DMS53 treated with DMSO at 0.1 percent for 48 hours (cell line): ENCODE results near the gene TIMM10.

Experiments used
- DNase-seq: peaks from one replicate; lab custom pipeline; 2025; ENCODE audit not compliant: unreplicated experiment; lab: John Stamatoyannopoulos, UW

TIMM10 gene

DNA sequence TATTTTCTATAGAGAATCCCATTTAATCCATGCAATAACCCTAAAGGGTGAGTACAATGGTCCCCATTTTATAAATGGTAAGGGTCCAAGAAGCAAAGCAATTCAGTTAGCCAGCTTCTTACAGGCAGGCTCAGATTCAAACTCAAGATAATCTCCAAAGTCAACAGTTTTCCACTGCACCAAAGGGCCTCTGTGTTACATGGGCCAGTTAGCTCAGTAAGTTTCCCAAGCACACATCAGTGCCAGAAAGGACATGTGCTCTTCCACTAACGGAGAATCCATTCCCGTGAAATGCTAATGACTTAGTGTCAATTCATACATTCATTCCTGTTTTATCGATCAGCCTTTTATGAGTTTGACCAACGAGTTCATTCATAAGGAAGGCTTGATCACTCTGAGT, 26.0 kb downstream of the TIMM10 start:
- no peak for DNase-seq

- no peak for DNase-seq
These were observed 27.7 kb downstream of the TIMM10 start for GRCh38 chr11:57502870-57503269.

DNA sequence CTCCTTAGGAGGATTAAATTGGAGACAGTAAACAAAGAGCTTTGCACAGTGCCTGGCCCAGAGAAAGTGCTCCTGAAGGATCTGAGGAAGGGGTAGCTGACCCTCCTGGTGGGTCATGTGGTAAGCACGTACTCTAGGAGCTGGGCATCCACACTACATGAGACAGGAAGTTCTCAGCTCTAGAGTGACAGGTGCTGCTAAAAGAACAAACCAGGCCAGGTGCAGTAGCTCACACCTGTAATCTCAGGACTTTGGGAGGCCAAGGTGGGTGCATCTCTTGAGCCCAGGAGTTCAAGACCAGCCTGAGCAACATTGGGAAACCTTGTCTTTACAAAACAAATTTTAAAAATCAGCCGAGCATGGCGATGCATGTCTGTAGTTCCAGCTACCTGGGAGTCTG, 28.2 kb downstream of the TIMM10 start:
- no peak for DNase-seq

GRCh38 chr11:57501953-57502352, 28.6 kb downstream of the TIMM10 start:
- DNase-seq, result no peak

- DNase-seq, result no peak
These were observed 29.6 kb downstream of the TIMM10 start for GRCh38 chr11:57500926-57501325.

- DNase-seq, result no peak
These were observed 30.0 kb downstream of the TIMM10 start for GRCh38 chr11:57500515-57500914.

DNA sequence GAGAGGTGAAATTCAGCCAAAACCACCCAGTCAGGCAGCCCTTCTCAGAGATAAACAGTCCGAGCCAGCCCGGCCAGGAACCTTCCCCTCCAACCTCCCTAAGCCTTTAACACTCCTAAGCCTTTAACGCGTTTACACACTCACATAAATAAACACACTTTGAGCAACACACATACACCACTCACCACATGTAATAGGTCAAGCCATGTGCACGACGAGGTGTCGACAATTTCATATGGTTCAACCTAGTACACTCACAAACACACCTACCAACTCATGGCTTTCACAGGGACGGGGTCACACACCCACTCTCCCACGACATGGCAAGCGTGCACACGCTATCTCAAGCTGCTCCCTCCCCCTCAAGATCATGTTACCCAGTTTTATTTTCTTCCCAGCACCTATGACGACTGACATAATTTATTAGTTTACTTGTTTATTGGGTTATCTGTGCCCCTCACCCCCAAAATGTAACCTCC, 30.5 kb downstream of the TIMM10 start:
- no peak for DNase-seq

DNA sequence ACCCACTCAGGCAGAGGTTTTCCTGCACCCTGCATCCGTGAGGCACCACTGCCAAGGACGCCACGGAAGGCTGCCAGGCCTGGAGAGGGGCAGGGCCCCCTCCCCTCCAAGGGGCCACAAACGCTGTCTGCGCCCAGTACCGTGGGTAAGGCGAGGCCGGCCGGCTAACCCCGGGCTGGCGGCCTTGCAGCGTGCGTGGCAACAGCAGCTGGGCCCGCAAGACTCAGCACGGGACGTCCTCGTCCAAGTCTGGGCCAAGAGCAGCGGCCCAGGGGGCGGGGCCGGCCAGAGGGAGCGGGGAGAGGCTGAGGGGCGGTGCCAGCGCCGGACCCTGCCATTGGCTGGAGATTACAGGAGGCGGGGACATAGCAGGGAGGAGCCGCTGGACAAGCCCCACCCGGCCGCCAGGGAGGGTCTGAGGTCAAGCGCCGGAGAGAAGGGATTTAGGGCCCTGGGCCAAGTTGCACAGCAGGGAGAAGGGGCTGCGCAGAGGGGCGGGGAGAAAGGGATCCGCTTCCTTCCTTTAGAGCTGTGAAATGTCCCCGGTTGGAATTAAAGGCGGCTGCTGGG, 31.1 kb downstream of the TIMM10 start:
- no peak for DNase-seq

DNA sequence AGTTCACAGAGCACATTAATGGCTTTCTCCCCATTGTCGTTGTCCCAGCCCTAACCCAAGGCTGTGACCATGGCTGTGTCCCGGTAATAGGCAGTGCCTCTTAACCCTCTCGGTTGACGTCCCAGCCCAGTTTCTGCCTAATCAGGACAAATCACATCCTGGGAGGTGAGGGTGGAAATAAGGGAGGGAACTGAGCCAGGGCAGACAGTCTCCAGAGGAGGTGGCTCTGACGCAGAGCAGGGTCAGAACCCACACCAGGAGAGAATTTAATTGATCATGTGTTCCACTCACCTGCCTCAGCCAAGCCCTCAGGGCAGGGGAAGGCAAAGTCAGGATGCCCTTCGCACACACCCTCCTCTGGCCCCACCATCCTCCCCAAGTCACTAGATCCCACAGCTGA, 32.0 kb downstream of the TIMM10 start:
- DNase-seq, result no peak

DNA sequence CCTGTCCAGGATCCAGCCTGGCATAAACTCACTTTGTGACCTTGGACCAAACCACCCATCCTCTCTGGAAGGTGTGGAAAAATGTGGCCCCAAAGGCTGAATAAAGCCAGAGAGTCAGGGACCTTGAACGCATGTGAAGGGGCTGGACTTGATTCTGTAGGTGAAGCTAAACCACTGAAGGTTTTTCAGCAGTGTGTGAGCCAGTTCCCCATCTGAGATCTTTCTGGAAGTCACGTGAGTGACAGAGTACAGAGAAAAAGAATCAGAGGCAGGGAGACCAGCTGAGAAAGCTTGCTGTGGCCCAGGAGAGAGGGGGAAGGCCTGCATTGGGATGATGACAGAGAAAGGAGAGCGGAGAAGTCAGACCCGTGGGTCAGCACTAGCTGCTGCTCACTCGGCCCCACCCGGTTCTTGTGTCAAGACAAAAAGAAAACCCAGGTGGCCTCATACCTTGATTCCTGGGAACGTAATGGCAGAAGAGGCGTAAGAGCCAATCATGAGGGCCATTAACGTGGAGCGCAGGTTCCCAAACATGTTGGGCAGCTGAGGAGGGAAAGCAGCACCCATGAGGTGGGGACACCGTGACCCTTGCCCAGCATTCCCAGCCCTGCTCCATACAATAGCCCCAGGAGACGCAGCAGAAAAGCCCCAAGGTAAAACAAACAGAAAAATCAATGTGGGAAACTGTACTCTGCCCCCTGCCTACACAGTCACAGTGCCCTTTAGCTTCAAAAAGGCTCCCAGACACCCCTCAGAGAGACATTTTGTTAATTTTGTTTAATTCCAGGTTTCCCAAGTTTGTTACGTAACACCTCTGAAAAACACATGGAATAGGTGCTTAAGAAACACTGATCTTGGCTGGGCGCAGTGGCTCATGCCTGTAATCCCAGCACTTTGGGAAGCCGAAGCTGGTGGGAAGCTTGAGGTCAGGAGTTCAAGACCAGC, 33.0 kb downstream of the TIMM10 start:
- no peak for DNase-seq

DNA sequence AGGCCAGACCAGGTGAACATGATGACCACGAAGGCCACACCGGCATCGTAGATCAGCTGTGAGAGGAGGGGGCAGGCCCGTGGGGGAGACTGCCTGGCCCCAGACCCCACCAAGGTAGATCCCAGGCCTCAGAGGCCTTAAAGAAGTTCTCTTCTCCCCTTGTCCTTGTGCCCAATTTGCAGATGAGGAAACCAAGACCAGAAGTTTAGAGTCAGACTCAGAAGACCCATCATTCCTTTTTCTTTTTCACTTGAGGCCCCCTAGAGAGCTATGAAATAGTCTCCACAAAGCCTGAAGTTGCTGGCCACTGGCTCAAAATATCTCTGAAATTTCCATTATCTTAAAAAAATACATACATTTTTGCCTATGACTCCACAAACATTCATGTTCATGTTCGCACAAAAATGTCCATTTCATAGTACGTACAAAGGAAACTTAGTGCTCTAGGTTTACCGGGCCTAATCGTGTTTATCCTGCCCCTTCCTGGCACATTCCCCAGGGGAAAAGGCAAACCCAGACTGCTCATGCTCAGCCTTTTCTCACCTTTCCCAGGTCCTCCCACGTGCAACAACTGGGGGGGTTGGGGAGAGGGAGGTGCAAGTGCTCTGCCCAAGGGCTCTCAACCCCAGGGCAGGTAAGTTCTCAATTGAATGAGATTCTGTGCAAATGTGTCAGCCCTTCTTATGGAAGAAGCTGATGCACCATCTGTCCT, 34.3 kb downstream of the TIMM10 start:
- no peak for DNase-seq

DNA sequence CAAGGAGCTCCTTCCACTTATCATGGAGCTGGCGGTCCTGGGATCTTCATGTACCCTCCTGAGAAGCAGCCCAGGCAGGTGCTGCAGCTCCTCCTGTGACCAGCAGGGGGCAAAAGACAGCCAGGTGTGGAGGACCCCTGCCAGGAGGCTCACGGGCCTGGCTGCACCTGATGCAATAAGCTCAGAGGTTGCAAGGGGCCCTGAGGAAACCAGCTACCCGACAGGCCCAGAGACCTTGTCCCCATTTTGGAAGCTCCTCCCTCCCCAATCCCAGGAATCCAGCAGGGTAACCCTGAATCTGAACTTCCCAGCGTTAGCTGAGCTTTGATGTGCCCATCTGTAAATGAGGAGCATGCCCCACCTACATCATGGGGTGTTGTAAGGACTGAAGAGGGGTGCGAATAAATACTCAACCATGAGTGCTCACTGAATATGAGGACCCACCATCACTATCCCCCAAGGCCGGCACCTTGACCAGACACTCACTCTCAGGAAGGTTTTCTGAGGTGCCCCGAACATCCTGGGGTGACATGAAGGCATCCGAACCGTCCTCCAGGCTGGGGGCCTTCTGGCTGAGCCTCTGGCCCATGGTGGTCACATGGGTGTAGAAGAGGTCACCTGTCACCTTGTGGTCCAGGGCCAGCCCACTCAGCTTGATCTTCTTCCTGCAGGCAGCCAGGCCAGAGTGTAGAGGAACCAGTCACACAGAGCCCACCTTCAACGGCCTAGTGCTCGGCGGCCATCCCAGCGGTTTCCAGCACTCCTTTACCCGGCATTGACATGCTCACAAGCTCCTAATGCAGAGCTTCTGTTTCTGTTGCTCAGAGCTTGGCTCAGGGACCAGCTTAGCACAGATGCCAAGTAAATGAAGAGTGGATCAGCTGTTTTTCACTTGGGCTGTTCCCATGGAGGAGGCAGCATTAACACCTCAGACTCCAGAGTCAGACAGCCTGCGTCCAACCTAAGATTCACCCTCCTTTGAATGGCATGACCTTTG, 36.7 kb downstream of the TIMM10 start:
- no peak for DNase-seq

GRCh38 chr11:57491371-57492061, 39.0 kb downstream of the TIMM10 start:
- no peak for DNase-seq

DNA sequence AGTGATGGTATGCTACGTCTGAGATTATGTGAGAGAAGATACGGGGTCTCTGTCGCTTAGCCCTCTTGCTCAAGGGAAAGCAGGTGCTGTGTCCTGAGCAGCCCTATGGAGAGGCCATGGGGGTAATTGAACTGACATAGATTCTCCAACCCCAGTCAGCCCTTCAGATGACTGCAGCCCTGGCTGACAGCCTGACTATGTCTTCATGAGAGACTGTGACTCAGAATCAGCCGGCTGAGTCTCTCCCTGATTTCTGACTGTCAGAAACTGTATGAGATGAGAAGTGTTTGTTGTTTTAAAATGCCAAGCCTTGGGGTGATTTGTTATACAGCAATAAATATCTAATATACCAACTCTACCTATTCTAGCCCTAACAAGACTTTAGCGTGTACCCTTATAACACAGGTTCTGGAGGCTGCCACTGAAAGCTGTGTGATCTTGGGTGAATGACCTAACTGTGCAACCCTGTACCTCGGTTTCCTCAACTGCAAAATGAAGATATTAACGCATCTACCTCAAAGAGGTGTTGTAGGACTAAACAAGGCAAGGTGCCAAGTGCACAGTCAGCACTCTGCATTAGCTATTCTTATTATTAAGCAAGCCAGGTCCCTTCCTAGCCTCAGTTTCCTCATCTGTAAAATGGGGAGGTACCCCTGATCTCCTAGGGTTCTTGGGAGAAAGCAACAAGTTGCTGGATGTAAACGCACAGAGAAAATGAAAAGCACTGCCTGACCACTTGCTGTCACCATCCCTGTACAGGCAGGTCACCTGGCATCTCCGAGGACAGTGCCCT, 39.9 kb downstream of the TIMM10 start:
- DNase-seq, result no peak

DNA sequence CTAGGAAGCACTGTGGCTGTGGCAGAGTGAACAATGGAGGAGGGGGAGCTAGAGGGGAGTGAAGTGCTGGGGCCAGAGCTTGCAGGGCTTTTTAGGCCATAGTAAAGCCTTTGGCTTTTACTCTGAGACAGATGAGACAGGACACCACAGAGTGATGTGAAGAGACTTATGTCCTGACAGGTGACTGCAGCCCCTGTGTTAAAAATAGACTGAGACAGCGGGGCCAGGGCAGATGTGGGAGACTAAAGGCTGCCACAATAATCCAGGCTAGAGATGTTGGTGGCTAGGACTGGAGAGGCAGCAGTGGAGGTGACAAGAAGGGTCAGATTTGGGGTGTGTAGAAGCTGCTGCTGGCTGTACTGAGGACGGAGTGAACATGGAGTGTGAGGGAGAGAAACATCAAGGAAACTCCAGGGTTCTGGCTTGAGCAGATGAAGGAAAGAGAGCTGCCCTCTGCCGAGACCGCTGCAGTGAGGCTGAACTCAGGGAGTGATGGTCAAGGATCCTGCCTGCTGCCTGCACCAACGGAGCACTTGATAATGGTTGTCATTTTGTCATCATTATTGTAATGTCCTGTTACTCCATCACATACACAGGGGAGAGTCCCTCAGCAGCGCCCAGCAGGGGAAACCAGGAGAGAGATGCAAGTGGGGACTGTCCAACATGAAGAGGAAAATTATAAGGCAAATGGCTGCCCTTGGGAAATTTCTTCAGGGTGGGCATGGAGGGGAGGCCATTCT, 42.5 kb downstream of the TIMM10 start:
- DNase-seq, result no peak

DNA sequence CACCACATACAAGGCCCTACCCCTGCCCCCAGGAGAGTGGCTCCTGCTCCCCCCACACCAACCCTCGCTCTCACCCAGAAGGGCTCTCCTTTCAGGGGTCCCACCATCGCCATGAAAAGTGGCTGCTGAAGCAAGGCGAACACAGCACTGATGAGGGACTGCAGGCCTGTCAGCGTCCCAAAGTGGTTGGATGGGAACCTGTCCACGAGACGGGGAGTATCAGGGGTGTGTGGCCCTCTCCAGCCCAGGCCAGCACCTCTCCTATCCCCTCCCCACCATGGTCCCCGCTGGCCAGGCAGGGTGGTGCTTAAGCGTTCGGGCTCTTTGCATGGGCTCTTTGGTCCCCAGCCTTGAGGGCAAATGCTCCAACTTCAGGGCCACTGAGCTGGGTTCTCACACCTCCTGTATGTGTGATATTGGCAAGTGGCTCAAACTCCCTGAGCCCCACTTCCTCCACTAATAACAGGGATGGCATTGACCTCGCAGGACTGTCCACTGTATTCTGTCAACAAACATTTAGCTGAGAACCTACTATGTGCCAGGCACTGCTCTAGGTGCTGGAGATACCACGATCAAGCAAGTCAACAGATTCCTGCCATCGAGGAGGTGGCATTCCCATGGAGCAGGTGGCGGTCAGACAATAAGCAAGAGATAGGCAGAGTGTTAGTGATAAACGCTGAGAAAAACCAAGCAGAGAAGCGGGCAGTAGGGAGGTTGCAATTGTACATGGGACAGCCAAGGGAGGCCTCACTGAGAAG, 43.4 kb downstream of the TIMM10 start:
- no peak for DNase-seq

- no peak for DNase-seq
These were observed 45.1 kb downstream of the TIMM10 start for GRCh38 chr11:57485217-57485990.
